Measurements from ENCODE around the gene EYS.

The EYS gene

DNA sequence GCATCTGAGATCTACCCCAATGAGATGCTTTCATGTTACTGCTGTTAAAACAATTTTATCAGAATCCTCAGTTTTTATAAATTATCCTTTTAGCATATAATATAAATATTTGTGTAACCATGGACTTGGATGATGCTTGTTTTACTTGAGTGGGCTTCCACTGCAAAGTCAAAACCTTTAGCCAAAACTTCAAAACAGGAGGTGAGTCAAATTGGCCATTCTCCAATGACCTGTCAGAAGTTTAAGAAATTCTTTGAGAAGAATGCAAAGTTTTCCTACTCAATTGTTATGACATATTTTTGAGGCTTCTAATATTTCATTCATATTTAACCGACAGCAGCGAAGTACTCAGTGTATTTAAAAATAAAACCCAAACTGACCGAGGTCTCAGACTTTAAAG is 507.9 kb downstream of the EYS start:
- no peak for DNase-seq

DNA sequence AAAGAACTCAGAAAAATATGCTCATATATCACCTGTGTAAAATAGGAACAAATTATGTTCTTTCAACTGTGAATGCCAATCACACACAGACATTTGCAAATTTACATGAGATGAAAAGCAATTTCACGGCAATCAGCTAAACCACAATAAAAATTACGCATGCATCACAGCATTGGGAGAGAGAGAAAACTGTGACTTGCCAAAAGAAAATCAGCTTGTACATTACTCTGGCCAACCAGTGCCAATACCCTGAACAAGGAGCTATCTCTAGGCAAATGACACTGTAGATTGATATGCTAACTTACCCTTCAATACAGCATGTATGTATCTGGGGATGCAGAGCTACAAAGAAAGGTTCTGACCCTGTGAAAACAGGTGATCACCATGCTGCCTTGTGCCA is 515.6 kb downstream of the EYS start:
- DNase-seq, result no peak

GRCh38 chr6:65189236-65189881 is 517.7 kb downstream of the EYS start:
- no peak for DNase-seq

- no peak for DNase-seq
These were observed 520.2 kb downstream of the EYS start for GRCh38 chr6:65186826-65187225.

- DNase-seq, result no peak
These were observed 524.3 kb downstream of the EYS start for GRCh38 chr6:65182681-65183080.

GRCh38 chr6:65170273-65170672 is 536.8 kb downstream of the EYS start:
- DNase-seq, result no peak

DNA sequence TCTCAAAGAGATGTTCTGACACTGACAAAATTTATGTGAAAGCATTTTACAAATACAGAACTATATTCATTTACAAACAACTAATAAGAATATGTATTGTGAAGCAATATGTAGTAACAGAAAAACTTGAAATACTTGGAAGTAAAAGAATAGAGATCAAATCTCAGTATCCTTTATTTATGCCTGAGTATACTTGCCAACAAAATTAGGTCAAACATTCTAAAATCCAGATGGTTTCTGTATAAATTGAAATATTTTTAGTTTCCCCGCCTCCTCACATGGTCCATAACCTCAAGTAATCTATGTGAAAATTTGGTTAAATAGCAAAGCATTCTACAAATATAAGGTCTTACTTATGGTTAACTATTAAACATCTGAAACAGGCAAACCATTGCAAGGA is 545.4 kb downstream of the EYS start:
- DNase-seq, result no peak

GRCh38 chr6:65157025-65157424 is 550.0 kb downstream of the EYS start:
- no peak for DNase-seq

DNA sequence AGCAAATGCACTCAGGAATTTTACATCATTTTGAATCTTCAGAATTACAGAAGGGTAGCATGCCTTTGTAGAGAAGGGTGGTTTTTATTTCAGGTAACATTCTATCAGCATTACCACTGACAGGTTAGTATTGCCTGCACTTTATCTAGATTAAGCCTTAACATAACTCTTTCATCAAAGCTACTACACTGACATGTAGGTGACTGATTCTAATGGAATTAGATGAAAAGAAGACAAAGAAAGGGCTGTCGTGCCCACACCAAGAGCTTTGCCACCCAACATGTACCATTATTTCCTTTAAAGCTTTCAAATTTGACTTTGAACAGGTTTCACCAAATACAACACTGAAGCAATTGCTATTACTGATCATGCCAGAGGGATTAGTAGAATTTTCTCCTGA is 551.9 kb downstream of the EYS start:
- no peak for DNase-seq

- no peak for DNase-seq
These were observed 557.2 kb downstream of the EYS start for GRCh38 chr6:65149841-65150240.

- DNase-seq, result no peak
These were observed 558.2 kb downstream of the EYS start for GRCh38 chr6:65148839-65149238.

- DNase-seq, result no peak
These were observed 571.5 kb downstream of the EYS start for GRCh38 chr6:65135567-65135966.

GRCh38 chr6:65126667-65127066 is 580.4 kb downstream of the EYS start:
- no peak for DNase-seq

- DNase-seq, result no peak
These were observed 583.5 kb downstream of the EYS start for GRCh38 chr6:65123521-65123920.

- DNase-seq, result no peak
These were observed 589.1 kb downstream of the EYS start for GRCh38 chr6:65117817-65118409.

DNA sequence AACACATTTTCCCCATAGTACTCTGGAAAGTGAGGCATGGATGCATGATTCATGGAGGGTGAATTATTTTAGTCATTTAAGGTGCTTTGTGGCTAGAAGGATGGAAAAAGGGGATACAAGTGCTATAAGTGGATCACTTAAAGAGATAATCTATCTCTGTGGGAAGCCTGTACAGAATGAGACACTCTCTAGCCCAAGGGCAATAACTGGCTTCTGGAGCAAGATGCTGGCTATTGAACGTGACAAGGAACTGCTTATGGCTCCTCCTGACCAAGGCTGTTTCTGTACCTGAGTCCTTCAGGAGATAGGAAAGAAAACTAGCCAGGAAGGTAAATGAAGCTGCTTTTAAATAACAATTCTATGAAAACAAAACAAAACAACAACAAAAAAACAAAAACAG is 590.7 kb downstream of the EYS start:
- DNase-seq, result no peak

DNA sequence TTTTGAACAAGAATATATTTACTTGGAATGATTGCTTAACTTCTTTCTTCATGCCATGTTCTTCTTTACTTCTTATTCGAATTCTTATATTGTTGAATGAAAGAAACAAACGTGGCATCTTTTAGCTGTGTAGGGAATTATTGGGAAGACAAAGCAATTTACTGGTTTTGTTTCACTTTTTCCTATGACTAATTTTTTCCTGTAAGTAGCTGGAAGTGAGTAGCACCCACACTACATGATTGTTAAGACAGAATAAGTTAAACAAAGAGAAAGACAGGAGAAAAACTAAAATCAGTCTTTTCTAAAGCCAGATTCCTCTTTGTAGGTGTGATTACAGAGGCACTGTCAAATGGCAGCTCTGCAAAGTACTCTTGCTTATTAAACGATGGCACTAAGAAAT is 593.4 kb downstream of the EYS start:
- DNase-seq, result no peak

GRCh38 chr6:65112435-65112834 is 594.6 kb downstream of the EYS start:
- DNase-seq, result no peak

- DNase-seq, result no peak
These were observed 597.0 kb downstream of the EYS start for GRCh38 chr6:65110031-65110430.

- DNase-seq, result no peak
These were observed 608.7 kb downstream of the EYS start for GRCh38 chr6:65098349-65098748.

DNA sequence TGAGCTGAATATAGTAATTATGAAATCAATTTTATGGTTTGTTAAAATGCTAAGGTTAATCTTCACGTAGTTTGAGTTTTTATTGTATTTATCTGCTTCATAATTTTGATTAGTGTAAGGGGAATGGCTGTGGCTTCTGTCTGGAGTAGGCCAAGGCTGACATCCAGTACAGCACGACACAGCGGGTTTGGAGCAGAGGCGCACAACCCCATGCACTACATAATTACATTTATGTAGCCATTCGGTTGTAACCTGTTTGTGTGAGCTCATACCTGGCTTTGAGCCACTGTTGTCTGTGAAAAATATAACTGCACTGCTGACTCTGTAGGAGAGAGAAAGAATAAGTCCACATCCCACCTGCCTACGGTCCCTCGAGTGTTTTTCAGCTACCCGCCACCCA is 615.5 kb downstream of the EYS start:
- no peak for DNase-seq

DNA sequence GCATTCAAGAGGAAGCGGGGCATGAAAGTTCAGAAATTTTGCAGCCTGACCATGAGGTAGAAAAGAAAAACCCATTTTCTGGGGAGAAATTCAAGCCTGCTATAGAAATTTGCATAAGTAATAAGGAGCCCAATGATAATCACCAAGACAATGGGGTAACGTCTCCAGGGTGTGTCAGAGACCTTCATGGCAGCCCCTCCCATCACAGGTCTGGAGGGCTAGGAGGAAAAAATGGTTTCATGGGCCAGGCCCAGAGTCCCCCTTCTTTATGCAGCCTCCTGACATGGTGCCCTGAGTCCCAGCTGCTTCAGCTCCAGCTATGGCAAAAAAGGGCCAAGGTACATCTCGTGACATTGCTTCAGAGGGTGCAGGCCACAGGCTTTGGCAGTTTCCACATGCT is 618.5 kb downstream of the EYS start:
- no peak for DNase-seq

- DNase-seq, result no peak
These were observed 625.3 kb downstream of the EYS start for GRCh38 chr6:65081756-65082155.

DNA sequence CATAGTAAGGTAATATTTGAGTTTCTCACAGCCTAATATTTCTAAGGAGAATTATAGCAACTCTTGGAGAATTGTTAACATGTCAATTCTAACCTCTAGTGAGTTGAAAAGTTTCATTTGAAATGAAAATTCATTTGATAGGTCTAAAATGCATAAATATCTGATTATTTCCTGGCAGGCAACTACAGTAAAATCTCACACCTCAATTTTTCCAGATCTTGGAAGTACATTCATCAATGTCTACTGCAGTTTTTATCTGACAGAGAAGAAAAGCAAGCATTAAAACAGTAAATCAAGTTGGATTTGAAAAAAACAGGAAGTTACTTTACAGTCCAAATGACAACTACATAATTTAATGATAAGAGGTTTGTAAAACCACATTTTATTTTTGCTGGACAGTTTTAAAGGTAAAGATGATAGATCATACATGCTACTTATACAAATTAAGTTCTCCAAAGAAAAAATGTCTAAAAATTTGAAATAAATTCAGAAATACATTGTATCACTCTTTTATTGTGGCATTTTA is 631.3 kb downstream of the EYS start:
- DNase-seq, result no peak

GRCh38 chr6:65072500-65072899 is 634.5 kb downstream of the EYS start:
- no peak for DNase-seq

Measured in NCI-H510A (cell line).